HepG2 (cell line): ENCODE measurements around the gene ZNF185.

ENCODE experiments used
- ELF3 ChIP-seq: IDR thresholded peaks from 2 replicates; pipeline ENCODE4 v1.6.1; 2016; ENCODE audit warnings: missing genetic modification reagents, missing compliant biosample characterization
- EP300 ChIP-seq, 3 experiments: sonication (generic) in 1 of 3; formaldehyde crosslinking in 1 of 3; IDR thresholded peaks; 2 replicates each; pipeline versions ENCODE4 v1.5.1 to v1.6.1; 2011 to 2020; ENCODE audit warnings: low read depth in 2 of 3, low read length in 2 of 3, borderline replicate concordance in 1 of 3, improper control_type of control experiment in 1 of 3, mild to moderate bottlenecking in 1 of 3, missing genetic modification reagents in 1 of 3, moderate library complexity in 1 of 3
- HOXA5 ChIP-seq: sonication (generic); formaldehyde crosslinking; IDR thresholded peaks from 2 replicates; pipeline ENCODE4 v1.4.0; 2020; ENCODE audit warnings: missing genetic modification reagents
- MTF1 ChIP-seq: sonication (generic); formaldehyde crosslinking; IDR thresholded peaks from 2 replicates; pipeline ENCODE4 v1.5.0; 2020; ENCODE audit warnings: missing genetic modification reagents
- NFRKB ChIP-seq: fragments of 450-650 bp; IDR thresholded peaks from 2 replicates; pipeline ENCODE4 v1.6.1; 2017
- PHF20 ChIP-seq: sonication (generic); formaldehyde crosslinking; IDR thresholded peaks from 2 replicates; pipeline ENCODE4 v1.5.0; 2020; ENCODE audit warnings: mild to moderate bottlenecking, missing genetic modification reagents
- POLR2A ChIP-seq, 2 experiments: IDR thresholded peaks; 2 replicates each; pipeline ENCODE4 v1.6.1; 2011; ENCODE audit warnings: low read depth in 2 of 2, low read length in 2 of 2, mild to moderate bottlenecking in 1 of 2, moderate library complexity in 1 of 2; ENCODE audit not compliant: insufficient read depth in 1 of 2
- TOE1 ChIP-seq: sonication (generic); formaldehyde crosslinking; IDR thresholded peaks from 2 replicates; pipeline ENCODE4 v1.4.0; 2020; ENCODE audit warnings: mild to moderate bottlenecking, missing genetic modification reagents
- ZFX ChIP-seq: sonication (generic); formaldehyde crosslinking; IDR thresholded peaks from 2 replicates; pipeline ENCODE4 v1.4.0; 2020; ENCODE audit warnings: mild to moderate bottlenecking, low read depth, missing genetic modification reagents, moderate library complexity
- ZNF326 ChIP-seq: sonication (generic); formaldehyde crosslinking; IDR thresholded peaks from 2 replicates; pipeline ENCODE4 v1.4.0; 2020; ENCODE audit warnings: missing genetic modification reagents, borderline replicate concordance
- ZNF33B ChIP-seq: sonication (generic); formaldehyde crosslinking; IDR thresholded peaks from 2 replicates; pipeline ENCODE4 v1.5.1; 2020; ENCODE audit warnings: mild to moderate bottlenecking, missing genetic modification reagents
- ZNF792 ChIP-seq: IDR thresholded peaks from 2 replicates; pipeline ENCODE4 v1.6.1; 2016

- no peak for TF ChIP-seq PHF20 (CRISPR knock-in tag)
- no peak for TF ChIP-seq ZNF33B
- no peak for TF ChIP-seq ZNF792 (CRISPR knock-in tag)
- no peak for TF ChIP-seq HOXA5 (CRISPR knock-in tag)
- TF ChIP-seq MTF1: no peak
- TF ChIP-seq ZFX (CRISPR knock-in tag): no peak
- TF ChIP-seq EP300 (IDR thresholded peaks at IDR 0.05; ENCODE audit: low read depth in 2 of 2, low read length in 2 of 2): no peak
- TF ChIP-seq EP300 (CRISPR knock-in tag; IDR thresholded peaks at IDR 0.05; ENCODE audit: borderline replicate concordance): no peak
- TF ChIP-seq NFRKB: no peak
- TF ChIP-seq ZNF326: no peak
- no peak for TF ChIP-seq POLR2A (IDR thresholded peaks at IDR 0.05; ENCODE audit: insufficient read depth in 1 of 2, low read depth in 2 of 2, low read length in 2 of 2)
- TF ChIP-seq ELF3 (CRISPR knock-in tag): no peak
- no peak for TF ChIP-seq TOE1 (CRISPR knock-in tag)
These were observed 3.8 kb upstream of the ZNF185 start for GRCh38 chrX:152893980-152894610.
